RWPE1 (cell line): ENCODE measurements around the gene FBRSL1.

Experiments
- CTCF ChIA-PET: fragments of 350-600 bp; sonication (Branson Sonifier 250); formaldehyde crosslinking; extraction: SDS; loops from one replicate; lab custom pipeline; 2021; lab: Yijun Ruan, JAX
- POLR2A ChIA-PET: fragments of 400-600 bp; formaldehyde crosslinking; extraction: SDS; loops from one replicate; lab custom pipeline; 2020; ENCODE audit warnings: antibody characterized with exemption; ENCODE audit not compliant: low non-redundant PET; lab: Yijun Ruan, JAX
- DNase-seq: peaks from one replicate; pipeline ENCODE4 v3.0.0; 2012; ENCODE audit warnings: low spot score
- H3K27ac ChIP-seq: fragments of 450-650 bp; 2 replicates; pipeline ENCODE4 v1.5.1; 2017
- TF ChIP-seq, protein P1 (sequence below): fragments of 450-650 bp; conservative IDR thresholded peaks from 2 replicates; pipeline ENCODE4 v1.5.1; 2017; ENCODE audit warnings: low read depth, mild to moderate bottlenecking

The FBRSL1 gene

DNA sequence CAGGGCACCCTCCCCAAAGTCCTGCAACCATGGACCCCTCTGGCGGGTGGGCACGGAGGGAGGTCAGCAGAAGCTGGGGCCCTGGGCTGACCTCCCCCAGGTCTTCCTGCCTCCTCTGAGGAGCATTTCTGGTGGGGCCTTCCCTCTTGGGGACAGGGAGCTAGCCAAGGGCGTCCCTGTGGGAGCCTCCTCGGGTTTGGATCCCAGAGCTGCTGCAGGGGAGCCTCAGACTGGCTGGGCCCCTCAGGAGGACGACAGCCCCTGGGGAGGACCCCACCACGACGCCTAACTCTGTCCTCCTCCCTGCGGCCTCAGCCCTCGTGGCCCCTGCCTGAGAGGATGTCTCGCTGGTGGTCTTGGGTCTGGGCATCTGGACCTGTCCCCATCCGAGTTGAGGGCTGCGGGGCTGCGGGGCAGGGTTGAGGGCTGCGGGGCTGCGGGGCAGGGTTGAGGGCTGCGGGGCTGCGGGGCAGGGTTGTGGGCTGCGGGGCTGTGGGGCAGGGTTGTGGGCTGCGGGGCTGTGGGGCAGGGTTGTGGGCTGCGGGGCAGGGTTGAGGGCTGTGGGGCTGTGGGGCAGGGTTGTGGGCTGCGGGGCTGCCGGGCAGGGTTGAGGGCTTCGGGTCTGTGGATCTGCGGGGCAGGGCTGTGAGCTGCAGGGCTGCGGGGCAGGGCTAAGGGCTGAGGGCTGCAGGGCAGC lies 37.4 kb downstream of the FBRSL1 start:
- DNase-seq, result no peak
- CTCF ChIA-PET, result interaction anchor here (0.6 to 1.6 kb wide), 3 partner anchors 22 to 73 kb away, joined by 3 to 6 read pairs (median 4); no protein-coding TSS in a partner anchor
- H3K27ac ChIP-seq, result peak overlapping the region; percentile 96; the same call in 1 of the 2 replicates
- TF ChIP-seq, protein P1, sequence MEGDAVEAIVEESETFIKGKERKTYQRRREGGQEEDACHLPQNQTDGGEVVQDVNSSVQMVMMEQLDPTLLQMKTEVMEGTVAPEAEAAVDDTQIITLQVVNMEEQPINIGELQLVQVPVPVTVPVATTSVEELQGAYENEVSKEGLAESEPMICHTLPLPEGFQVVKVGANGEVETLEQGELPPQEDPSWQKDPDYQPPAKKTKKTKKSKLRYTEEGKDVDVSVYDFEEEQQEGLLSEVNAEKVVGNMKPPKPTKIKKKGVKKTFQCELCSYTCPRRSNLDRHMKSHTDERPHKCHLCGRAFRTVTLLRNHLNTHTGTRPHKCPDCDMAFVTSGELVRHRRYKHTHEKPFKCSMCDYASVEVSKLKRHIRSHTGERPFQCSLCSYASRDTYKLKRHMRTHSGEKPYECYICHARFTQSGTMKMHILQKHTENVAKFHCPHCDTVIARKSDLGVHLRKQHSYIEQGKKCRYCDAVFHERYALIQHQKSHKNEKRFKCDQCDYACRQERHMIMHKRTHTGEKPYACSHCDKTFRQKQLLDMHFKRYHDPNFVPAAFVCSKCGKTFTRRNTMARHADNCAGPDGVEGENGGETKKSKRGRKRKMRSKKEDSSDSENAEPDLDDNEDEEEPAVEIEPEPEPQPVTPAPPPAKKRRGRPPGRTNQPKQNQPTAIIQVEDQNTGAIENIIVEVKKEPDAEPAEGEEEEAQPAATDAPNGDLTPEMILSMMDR, result no peak
- POLR2A ChIA-PET, result no interaction called here

DNA sequence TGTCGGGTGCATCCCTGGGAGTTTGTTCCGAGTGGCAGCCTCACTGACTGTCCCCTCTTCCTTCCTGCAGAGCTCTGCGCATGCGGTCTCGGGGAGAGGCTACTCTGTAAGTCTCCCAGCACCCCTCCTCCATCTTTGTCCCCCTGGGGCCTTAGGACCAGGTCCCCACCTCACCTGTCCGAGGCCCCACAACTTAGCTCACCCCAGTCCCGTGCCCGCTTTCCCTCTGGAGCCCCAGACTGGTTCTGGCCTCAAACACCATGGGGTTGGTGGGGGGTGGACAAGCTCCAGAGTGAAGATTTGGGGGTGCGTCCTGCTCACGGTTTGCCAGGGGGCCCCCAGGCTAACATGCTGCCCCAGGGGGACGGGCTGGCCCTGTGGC lies 37.9 kb downstream of the FBRSL1 start:
- CTCF ChIA-PET, result interaction anchor here (0.6 to 1.6 kb wide), 3 partner anchors 23 to 72 kb away, joined by 3 to 6 read pairs (median 4); no protein-coding TSS in a partner anchor
- TF ChIP-seq, protein P1, result no peak
- POLR2A ChIA-PET, result no interaction called here

DNA sequence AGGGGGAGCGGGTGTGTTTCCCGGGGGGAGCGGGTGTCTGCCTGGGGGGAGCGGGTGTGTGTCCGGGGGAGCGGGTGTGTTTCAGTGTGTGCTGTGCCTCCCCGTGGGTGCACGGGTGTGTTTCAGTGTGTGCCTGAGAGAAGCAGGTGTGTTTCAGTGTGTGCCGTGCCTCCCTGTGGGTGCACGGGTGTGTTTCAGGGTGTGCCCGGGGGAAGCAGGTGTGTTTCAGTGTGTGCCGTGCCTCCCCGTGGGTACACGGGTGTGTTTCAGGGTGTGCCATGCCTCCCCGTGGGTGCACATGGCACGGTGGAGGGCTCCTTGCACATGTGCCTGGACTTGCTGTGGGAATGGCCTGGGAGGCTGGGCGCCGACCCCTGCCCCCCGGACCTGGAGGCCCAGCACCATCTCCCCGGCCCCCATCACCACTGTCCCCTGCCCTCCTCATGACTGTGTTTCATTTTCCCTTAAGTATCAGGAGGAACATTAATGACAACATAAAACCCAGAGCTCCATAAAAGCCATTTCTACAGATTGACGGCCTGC lies 38.7 kb downstream of the FBRSL1 start:
- ChIA-PET CTCF (interaction anchor here (1.0 to 1.3 kb wide), 3 partner anchors 9 to 114 kb away, joined by 4 to 5 read pairs (median 5); no protein-coding TSS in a partner anchor), POLR2A (no interaction called here)
- TF ChIP-seq, protein P1, result no peak
- DNase-seq, result no peak
- H3K27ac ChIP-seq, result no peak overlapping the region; the same call in 1 of the 2 replicates

More for the DNA sequence above, 37.9 kb downstream of the FBRSL1 start:
- no peak for DNase-seq
- no peak overlapping the region; the same call in 1 of the 2 replicates for H3K27ac ChIP-seq

DNA sequence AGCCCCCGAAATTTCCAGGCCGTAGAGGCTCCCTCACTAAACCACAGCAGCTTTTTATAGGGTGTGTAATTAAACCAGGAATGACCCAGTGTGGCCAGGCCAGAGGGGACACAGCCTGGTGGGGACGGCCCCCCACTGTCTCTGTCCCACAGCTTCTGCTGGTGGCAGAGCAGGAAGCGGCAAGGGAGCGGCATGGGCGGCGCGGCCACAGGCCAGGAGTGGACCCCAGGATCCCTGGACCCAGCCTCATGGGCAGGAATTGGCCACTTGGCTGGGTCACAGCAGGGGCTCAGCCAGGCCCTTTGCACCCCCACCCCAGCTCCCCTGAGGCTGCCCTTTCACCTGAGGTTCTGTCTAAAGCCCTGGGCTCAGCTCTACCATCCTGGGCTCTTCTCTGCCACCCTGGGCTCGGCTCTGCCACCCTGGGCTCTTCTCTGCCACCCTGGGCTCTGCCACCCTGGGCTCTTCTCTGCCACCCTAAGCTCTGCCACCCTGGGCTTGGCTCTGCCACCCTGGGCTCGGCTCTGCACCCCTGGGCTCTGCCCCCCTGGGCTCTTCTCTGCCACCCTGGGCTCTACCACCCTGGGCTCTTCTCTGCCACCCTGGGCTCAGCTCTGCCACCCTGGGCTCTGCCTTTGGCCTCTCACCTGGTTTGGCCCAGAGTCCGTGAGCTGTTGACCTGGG lies 39.3 kb downstream of the FBRSL1 start:
- CTCF ChIA-PET, result interaction anchor here (1.2 to 1.3 kb wide), 2 partner anchors 10 to 114 kb away, joined by 5 read pairs; no protein-coding TSS in a partner anchor
- TF ChIP-seq, protein P1, result no peak
- H3K27ac ChIP-seq, result no peak overlapping the region; the same call in 1 of the 2 replicates
- no peak for DNase-seq
- POLR2A ChIA-PET, result no interaction called here

DNA sequence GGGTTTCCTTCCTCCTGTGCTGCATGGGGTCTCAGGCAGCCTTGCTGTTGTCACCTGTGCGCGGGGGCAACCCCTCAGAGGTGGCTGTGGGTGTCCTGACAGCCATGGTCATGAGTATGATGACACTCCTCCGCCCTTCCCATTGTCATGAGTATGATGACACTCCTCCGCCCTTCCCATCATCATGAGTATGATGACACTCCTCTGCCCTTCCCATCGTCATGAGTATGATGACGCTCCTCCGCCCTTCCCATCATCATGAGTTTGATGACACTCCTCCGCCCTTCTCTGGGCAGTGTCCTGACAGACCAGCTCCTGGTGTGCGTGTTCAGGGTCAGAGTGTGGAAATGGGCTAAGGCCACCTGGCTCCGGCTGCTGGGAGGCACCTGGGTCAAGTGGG lies 40.0 kb downstream of the FBRSL1 start:
- ChIA-PET POLR2A (no interaction called here), CTCF (interaction anchor here (1.3 kb wide), 1 partner anchor 11 kb away, joined by 5 read pairs; no protein-coding TSS in a partner anchor)
- no peak for DNase-seq
- TF ChIP-seq, protein P1, result no peak
- H3K27ac ChIP-seq, result peak overlapping the region; percentile 11; the same call in 1 of the 2 replicates

DNA sequence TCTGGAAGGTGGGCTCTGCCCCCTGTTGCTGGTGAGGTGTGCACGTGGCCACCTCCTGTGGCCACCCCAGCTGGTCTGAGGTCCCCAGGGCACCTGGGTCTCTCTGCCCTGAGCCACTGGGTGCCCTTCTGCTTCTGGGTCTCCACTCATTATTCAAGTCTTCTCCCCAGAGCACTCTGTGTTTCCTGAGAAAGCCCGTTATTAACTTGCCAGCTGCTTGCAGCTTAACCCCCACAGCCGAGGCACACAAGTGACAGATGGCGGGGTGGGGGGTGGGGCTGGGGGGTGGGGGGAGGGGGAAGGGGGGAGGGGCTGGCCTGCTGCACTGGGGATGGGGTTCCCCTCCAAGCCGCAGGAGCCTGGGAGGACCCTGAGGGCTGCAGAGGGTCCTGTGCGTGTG lies 40.5 kb downstream of the FBRSL1 start:
- CTCF ChIA-PET, result no interaction called here
- no peak for DNase-seq
- TF ChIP-seq, protein P1, result no peak
- POLR2A ChIA-PET, result no interaction called here
- peak overlapping the region; percentile 11; the same call in 1 of the 2 replicates for H3K27ac ChIP-seq
